Measurements from ENCODE around the gene GLRA1.

GLRA1 gene

DNA sequence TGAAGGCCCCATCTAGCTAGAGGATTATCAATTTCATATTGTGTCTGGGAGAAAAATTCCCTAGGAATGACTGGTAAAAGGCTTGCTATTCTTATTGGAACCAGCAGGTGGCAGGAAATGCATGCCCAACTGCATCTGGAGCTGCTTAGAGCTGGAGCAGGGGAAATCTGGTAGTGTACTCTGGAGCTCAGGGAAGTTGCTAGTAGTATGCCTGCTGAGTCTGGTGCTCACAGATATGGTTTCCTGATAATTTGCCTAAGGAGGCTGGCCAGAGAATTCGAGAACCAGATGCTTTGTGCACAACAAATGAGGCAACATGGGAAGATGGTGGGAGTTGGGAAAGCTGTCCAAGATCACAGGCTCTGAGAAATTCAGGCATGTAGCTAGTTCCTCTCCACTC is 99.2 kb downstream of the GLRA1 start:
- peak; percentile 70 for DNase-seq (ENCODE audit: extremely low read depth, low read depth)
- TF ChIP-seq, protein P1, sequence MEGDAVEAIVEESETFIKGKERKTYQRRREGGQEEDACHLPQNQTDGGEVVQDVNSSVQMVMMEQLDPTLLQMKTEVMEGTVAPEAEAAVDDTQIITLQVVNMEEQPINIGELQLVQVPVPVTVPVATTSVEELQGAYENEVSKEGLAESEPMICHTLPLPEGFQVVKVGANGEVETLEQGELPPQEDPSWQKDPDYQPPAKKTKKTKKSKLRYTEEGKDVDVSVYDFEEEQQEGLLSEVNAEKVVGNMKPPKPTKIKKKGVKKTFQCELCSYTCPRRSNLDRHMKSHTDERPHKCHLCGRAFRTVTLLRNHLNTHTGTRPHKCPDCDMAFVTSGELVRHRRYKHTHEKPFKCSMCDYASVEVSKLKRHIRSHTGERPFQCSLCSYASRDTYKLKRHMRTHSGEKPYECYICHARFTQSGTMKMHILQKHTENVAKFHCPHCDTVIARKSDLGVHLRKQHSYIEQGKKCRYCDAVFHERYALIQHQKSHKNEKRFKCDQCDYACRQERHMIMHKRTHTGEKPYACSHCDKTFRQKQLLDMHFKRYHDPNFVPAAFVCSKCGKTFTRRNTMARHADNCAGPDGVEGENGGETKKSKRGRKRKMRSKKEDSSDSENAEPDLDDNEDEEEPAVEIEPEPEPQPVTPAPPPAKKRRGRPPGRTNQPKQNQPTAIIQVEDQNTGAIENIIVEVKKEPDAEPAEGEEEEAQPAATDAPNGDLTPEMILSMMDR (IDR thresholded peaks at IDR 0.05; ENCODE audit: low read depth, low read length), result peak; percentile 91

DNA sequence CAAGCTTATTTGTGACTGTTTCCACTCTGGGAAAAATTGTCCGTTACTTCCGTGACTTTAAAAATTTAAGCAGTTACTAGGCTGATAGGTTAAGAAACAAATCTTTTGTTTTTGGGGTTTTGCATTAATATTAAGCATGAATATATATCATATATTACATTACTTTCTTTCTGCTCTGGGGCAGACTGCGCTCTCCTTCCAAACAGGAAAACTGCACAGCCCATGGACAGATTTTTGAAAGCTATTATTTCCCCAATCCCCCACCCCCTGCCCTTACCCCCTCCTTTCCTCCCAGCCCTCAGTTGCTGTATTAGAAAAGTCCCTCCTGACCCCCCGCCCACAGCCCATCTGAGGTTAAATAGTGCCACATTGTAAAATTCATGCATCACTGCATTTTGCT is 102.5 kb downstream of the GLRA1 start:
- no peak for DNase-seq (ENCODE audit: extremely low read depth, low read depth)
- TF ChIP-seq, protein P1 (IDR thresholded peaks at IDR 0.05; ENCODE audit: low read depth, low read length), result no peak

- DNase-seq (ENCODE audit: extremely low read depth, low read depth), result no peak
- TF ChIP-seq, protein P1 (IDR thresholded peaks at IDR 0.05; ENCODE audit: low read depth, low read length), result no peak
Observed at GRCh38 chr5:151820903-151821302, 103.7 kb downstream of the GLRA1 start.

GRCh38 chr5:151820271-151820670 is 104.4 kb downstream of the GLRA1 start:
- TF ChIP-seq, protein P1 (IDR thresholded peaks at IDR 0.05; ENCODE audit: low read depth, low read length), result no peak
- DNase-seq (ENCODE audit: extremely low read depth, low read depth), result no peak

- TF ChIP-seq, protein P1 (IDR thresholded peaks at IDR 0.05; ENCODE audit: low read depth, low read length), result no peak
- no peak for DNase-seq (ENCODE audit: extremely low read depth, low read depth)
Observed at GRCh38 chr5:151819830-151820229, 104.8 kb downstream of the GLRA1 start.

GRCh38 chr5:151815051-151815450 is 109.6 kb downstream of the GLRA1 start:
- TF ChIP-seq, protein P1 (IDR thresholded peaks at IDR 0.05; ENCODE audit: low read depth, low read length), result no peak
- DNase-seq (ENCODE audit: extremely low read depth, low read depth), result no peak

GRCh38 chr5:151812757-151813309 is 111.8 kb downstream of the GLRA1 start:
- DNase-seq (ENCODE audit: extremely low read depth, low read depth), result no peak
- TF ChIP-seq, protein P1 (IDR thresholded peaks at IDR 0.05; ENCODE audit: low read depth, low read length), result no peak

Measured in AG09319 (cell line).